Mucosa of descending colon (tissue), 3 donors: ENCODE results near the gene PRPF39. TPM values are rescaled to one million over a fixed set of nuclear protein-coding genes. Genes with fewer than 3 reads are reported as not detected.

Source experiments
- ATAC-seq: fragments of 200-7000 bp; cut with Tn5 transposase; one replicate; pipeline ENCODE4 v1.9.1; 2020; ENCODE audit warnings: mild to moderate bottlenecking, moderate library complexity
- DNase-seq, 3 donors: peaks; one replicate each; pipeline ENCODE4 v3.0.0-alpha.2; 2020
- H3K36me3 ChIP-seq: fragments of 200-600 bp; one replicate; pipeline ENCODE4 v1.8.0; 2021; ENCODE audit warnings: low read depth, mild to moderate bottlenecking
- H3K4me1 ChIP-seq: fragments of 200-600 bp; one replicate; pipeline ENCODE4 v1.8.0; 2021; ENCODE audit warnings: low read depth, mild to moderate bottlenecking
- H3K4me3 ChIP-seq: fragments of 200-600 bp; one replicate; pipeline ENCODE4 v1.8.0; 2021; ENCODE audit warnings: mild to moderate bottlenecking
- H3K9me3 ChIP-seq: fragments of 200-600 bp; one replicate; pipeline ENCODE4 v1.8.0; 2021; ENCODE audit warnings: mild to moderate bottlenecking
- CTCF ChIP-seq: fragments of 200-600 bp; IDR thresholded peaks from one replicate; pipeline ENCODE4 v1.8.0; 2022; ENCODE audit warnings: antibody characterized with exemption, mild to moderate bottlenecking
- intact Hi-C, 2 donors: fragments of 100-400 bp; cut with DNase I in 1 of 2; cut with micrococcal nuclease in 1 of 2; formaldehyde crosslinking; loops; one replicate each; pipeline versions ENCODE4 v1.11.0 to v1.11.1; 2022; cut with DNase I, micrococcal nuclease
- total RNA-seq, 3 donors: library from RNA; stranded (reverse); fragmentation: NEBNext Ultra II Directional in 2 of 3; extraction: Animal tissue kit (Norgen Biotek cat#: 25700) in 2 of 3; gene quantifications; one replicate each; pipeline versions ENCODE4 v1.2.1 to v1.2.4, GENCODE V29; 2021 to 2023
- donor health status: DM: no; HTN: no; CAD: no; lungs with moderate emphysema.
- donor health status: DM: no; HTN: no; CAD: no.
- donor health status: DM: no; HTN: yes; CAD: no.

PRPF39 gene
- total RNA-seq, 3 donors from 2014 or later: 25.9 to 38.4 (median 35.4) TPM

GRCh38 chr14:45057881-45058364 lies 26.0 kb upstream of the PRPF39 start:
- Histone ChIP-seq H3K4me1 (no peaks in the 10 kb centered on the region), H3K9me3 (peaks cover 4% of the 10 kb centered on the region), H3K36me3 (no peaks in the 10 kb centered on the region), H3K4me3 (no peak overlapping the region)
- DNase-seq (no peak), ATAC-seq (no peak)
- intact Hi-C loops: no loop called here
- TF ChIP-seq CTCF: no peak

- Histone ChIP-seq H3K4me3 (no peak overlapping the region), H3K36me3 (no peaks in the 10 kb centered on the region), H3K9me3 (peaks cover 4% of the 10 kb centered on the region), H3K4me1 (no peaks in the 10 kb centered on the region)
- no peak for TF ChIP-seq CTCF
- DNase-seq: no peak
- intact Hi-C loops: no loop called here
- no peak for ATAC-seq
These were observed 23.4 kb upstream of the PRPF39 start for GRCh38 chr14:45060551-45060950.

GRCh38 chr14:45065540-45065939 lies 18.4 kb upstream of the PRPF39 start:
- H3K4me1 ChIP-seq: no peaks in the 10 kb centered on the region
- no peak overlapping the region for H3K4me3 ChIP-seq
- no peak for ATAC-seq
- intact Hi-C loops: no loop called here
- H3K9me3 ChIP-seq: no peaks in the 10 kb centered on the region
- no peak for DNase-seq
- no peak for TF ChIP-seq CTCF
- H3K36me3 ChIP-seq: no peaks in the 10 kb centered on the region

- Histone ChIP-seq H3K4me3 (no peak overlapping the region), H3K9me3 (no peaks in the 10 kb centered on the region), H3K4me1 (no peaks in the 10 kb centered on the region), H3K36me3 (no peaks in the 10 kb centered on the region)
- DNase-seq: no peak
- ATAC-seq: no peak
- TF ChIP-seq CTCF: no peak
- intact Hi-C loops: no loop called here
These were observed 18.0 kb upstream of the PRPF39 start for GRCh38 chr14:45065956-45066355.

- ATAC-seq (no peak), DNase-seq (no peak)
- intact Hi-C loops: no loop called here
- Histone ChIP-seq H3K4me3 (no peak overlapping the region), H3K9me3 (no peaks in the 10 kb centered on the region), H3K4me1 (no peaks in the 10 kb centered on the region), H3K36me3 (no peaks in the 10 kb centered on the region)
- no peak for TF ChIP-seq CTCF
These were observed 17.2 kb upstream of the PRPF39 start for GRCh38 chr14:45066667-45067066.

- H3K9me3 ChIP-seq: no peaks in the 10 kb centered on the region
- TF ChIP-seq CTCF: no peak
- no peak for ATAC-seq
- intact Hi-C loops: no loop called here
- no peak for DNase-seq
- H3K4me3 ChIP-seq: no peak overlapping the region
- no peaks in the 10 kb centered on the region for H3K36me3 ChIP-seq
- H3K4me1 ChIP-seq: no peaks in the 10 kb centered on the region
These were observed 15.5 kb upstream of the PRPF39 start for GRCh38 chr14:45068396-45068795.
